Skeletal muscle cell (primary cell): ENCODE measurements around the gene SMARCC1.
A peak's percentile ranks its signal among the peaks of the same experiment; 100 is the strongest.

ENCODE experiments used
- DNase-seq: peaks from one replicate; pipeline ENCODE4 v3.0.0-alpha.2; 2010; ENCODE audit warnings: low read depth
- H3K4me3 ChIP-seq: 2 replicates; pipeline ENCODE4 v1.5.1; 2011; ENCODE audit warnings: low read depth, mild to moderate bottlenecking, control low read depth, low read length, moderate library complexity

SMARCC1 gene

GRCh38 chr3:47646362-47646761 is 135.3 kb downstream of the SMARCC1 start:
- peak; percentile 6 for DNase-seq
- no peak overlapping the region for H3K4me3 ChIP-seq

GRCh38 chr3:47645551-47645950 is 136.1 kb downstream of the SMARCC1 start:
- no peak for DNase-seq
- H3K4me3 ChIP-seq = no peak overlapping the region

DNA sequence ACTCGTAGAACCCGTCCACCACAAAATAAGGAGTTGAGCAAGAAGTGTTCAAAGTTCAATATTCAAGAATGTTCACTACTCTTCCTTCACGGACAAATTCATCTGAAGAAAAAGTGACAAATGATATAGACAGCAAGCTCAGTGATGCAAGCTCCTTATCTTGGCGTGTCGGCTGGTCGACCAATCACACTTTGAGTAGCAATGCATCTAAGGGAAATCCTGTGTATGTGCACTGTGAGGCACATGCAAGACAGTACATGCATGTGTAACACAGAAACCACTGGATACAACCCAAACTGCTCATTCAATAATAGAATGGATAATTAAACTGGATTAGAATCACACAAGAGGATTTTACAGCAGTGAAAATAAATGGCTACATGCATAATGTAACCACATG is 138.6 kb downstream of the SMARCC1 start:
- no peak for DNase-seq

GRCh38 chr3:47641739-47642138 is 140.0 kb downstream of the SMARCC1 start:
- DNase-seq = no peak
- H3K4me3 ChIP-seq = no peak overlapping the region

More for the DNA sequence above, 138.6 kb downstream of the SMARCC1 start:
- no peak overlapping the region for H3K4me3 ChIP-seq

GRCh38 chr3:47636921-47637320 is 144.8 kb downstream of the SMARCC1 start:
- no peak overlapping the region for H3K4me3 ChIP-seq
- no peak for DNase-seq

- no peak for DNase-seq
- H3K4me3 ChIP-seq = no peak overlapping the region
These were observed 145.5 kb downstream of the SMARCC1 start for GRCh38 chr3:47636225-47636624.

DNA sequence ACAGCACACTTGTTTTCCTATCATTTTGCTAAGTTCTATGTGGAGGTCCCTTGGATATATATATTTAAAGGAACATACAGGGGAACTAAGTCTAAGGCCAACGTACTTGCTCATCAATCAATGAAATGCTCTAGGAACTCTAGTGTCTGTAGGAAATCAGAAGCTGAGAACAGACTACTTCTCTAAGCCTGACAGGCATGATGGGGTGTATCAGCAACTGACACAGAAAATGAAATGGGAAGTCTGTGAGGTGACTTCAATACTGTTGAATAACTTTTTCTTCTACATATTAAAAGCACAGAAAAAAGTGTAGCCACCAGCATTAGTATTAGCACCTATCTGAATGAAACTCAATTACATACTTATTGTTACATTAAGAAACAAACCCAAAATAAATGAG is 146.2 kb downstream of the SMARCC1 start:
- DNase-seq = no peak
- H3K4me3 ChIP-seq = no peak overlapping the region

- H3K4me3 ChIP-seq = no peak overlapping the region
- DNase-seq = no peak
These were observed 146.7 kb downstream of the SMARCC1 start for GRCh38 chr3:47634996-47635395.

DNA sequence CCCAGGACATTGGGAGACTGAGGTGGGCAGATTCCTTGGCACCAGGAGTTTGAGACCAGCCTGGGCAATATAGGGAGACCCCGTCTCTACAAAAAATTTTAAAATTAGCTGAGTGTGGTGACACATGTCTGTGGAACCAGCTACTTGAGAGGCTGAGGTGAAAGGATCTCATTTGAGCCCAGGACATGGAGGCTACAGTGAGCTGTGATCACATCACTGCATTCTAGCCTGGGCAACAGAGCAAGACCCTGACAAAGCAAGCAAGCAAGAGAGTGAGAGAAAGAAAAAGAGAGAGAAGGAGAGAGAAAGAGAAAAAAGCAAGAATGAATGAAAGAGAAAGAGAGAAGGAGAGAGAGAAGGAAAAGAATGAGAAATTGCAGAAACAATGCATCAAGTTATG is 150.9 kb downstream of the SMARCC1 start:
- no peak for DNase-seq
- H3K4me3 ChIP-seq = no peak overlapping the region

- DNase-seq = no peak
- no peak overlapping the region for H3K4me3 ChIP-seq
These were observed 151.9 kb downstream of the SMARCC1 start for GRCh38 chr3:47629770-47630169.

- no peak for DNase-seq
- H3K4me3 ChIP-seq = no peak overlapping the region
These were observed 153.3 kb downstream of the SMARCC1 start for GRCh38 chr3:47628426-47628825.

GRCh38 chr3:47622671-47623461 is 158.8 kb downstream of the SMARCC1 start:
- DNase-seq = no peak
- H3K4me3 ChIP-seq = no peak overlapping the region

GRCh38 chr3:47617086-47618010 is 164.3 kb downstream of the SMARCC1 start:
- no peak overlapping the region for H3K4me3 ChIP-seq
- peak; percentile 11 for DNase-seq

- no peak for DNase-seq
- no peak overlapping the region for H3K4me3 ChIP-seq
These were observed 166.9 kb downstream of the SMARCC1 start for GRCh38 chr3:47614788-47615187.

DNA sequence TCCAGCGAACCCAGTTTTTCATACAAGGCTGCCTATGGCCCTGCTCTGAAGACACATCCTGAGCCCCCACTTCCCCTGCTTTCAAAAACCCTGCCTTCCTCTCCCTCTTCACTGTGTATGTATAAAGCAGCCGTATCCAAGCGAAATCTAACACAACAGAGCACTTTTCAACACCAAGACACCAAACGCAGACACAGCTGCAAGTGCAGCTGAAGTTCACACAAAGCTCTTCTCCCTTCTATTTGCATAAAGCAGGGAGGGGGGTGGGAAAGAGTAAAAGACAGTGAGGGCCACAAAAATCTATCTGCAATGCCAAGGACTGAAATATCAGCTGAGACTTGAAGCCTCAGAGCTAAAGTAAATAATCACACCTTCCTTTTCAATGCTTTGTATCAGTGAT is 168.0 kb downstream of the SMARCC1 start:
- DNase-seq = no peak

GRCh38 chr3:47612879-47613278 is 168.8 kb downstream of the SMARCC1 start:
- no peak for DNase-seq
- no peak overlapping the region for H3K4me3 ChIP-seq

More for the DNA sequence above, 168.0 kb downstream of the SMARCC1 start:
- no peak overlapping the region for H3K4me3 ChIP-seq

GRCh38 chr3:47612178-47612577 is 169.5 kb downstream of the SMARCC1 start:
- no peak overlapping the region for H3K4me3 ChIP-seq
- DNase-seq = peak; percentile 11

GRCh38 chr3:47611576-47611975 is 170.1 kb downstream of the SMARCC1 start:
- no peak for DNase-seq
- no peak overlapping the region for H3K4me3 ChIP-seq

DNA sequence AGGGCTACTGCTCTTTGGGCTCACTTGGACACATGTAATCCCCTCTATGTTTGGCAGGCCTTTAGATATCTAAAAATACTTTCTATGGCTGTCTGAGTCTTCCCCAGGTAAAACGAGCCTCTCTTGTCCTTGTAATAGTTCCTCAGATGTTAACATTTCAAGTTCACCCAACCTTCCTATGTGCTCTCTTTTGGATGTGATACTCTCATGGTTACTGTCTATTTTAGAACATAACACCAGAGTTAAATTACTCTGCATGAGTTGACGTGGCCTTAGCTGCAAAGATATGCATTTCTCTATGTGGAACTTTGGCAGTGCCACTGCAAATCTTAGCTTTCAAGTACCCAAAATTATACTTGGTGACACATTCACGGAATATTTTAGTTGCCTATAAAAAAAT is 171.1 kb downstream of the SMARCC1 start:
- no peak overlapping the region for H3K4me3 ChIP-seq
- DNase-seq = no peak

DNA sequence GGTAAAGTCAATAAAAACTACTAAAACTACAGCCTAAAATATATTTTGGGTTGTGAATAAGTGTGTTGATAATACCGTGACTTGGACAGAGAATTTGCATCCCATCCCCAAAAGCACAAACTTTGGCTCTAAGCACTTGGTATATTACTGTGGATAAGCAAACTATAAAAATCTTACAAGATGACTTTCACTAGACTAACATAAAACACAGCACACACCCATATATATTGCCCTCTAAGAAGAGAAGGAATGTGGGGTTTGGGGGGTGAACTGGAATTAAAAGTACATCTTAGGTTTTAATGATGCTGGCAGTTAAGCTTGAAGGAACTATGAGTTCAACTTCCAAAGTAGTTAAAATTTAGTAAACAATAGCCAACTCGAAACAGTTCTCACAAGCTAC is 174.4 kb downstream of the SMARCC1 start:
- H3K4me3 ChIP-seq = no peak overlapping the region
- DNase-seq = no peak
